Measurements from ENCODE around the gene ALDH1A3.

DNA sequence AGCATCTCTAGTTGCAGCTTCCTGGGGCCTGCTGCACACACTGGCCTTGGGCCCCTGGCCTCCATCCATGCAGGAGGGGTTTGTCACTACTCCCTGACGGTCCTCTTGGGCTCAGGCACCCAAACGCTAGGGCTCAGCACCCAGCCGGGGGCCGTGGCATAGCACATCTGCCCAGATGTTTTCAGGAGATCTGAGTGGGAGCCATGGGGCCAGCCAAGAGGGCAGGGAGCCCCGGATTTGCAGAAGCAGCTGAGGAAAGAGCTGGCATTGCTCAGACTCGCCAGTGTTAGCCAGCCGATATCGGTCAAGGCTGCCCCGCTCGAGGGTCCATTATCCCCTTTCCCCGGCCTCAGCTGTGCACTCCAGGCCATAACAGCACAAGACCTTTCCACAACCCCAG lies 1.5 kb upstream of the ALDH1A3 start:
- TF ChIP-seq EZH2 (IDR thresholded peaks at IDR 0.05; ENCODE audit: borderline replicate concordance, low read length) (no peak), CTCF (conservative IDR thresholded peaks at IDR 0.05 in 1 of 2, IDR thresholded peaks at IDR 0.05 in 1 of 2; ENCODE audit: extremely low read depth in 1 of 2, insufficient read depth in 1 of 2, low read depth in 1 of 2, low read length in 2 of 2) (no peak)
